ENCODE data around the gene KBTBD12. TPM values are rescaled to one million over a fixed set of nuclear protein-coding genes. Genes with fewer than 3 reads are reported as not detected.

The KBTBD12 gene
- total RNA-seq, 1 donor from 2014 or later: under 0.01 TPM

GRCh38 chr3:127949446-127950055 lies 34.5 kb downstream of the KBTBD12 start:
- no peak overlapping the region for H3K4me3 ChIP-seq (ENCODE audit: low read depth, low read length)
- H3K36me3 ChIP-seq (ENCODE audit: control insufficient read depth, insufficient read depth, low read length): no peaks in the 10 kb centered on the region
- TF ChIP-seq CTCF (IDR thresholded peaks at IDR 0.05; ENCODE audit: insufficient read depth, low read length, severe bottlenecking): no peak
- no peak for DNase-seq (ENCODE audit: low read depth)
- peaks cover 1% of the 10 kb centered on the region for H3K27me3 ChIP-seq (ENCODE audit: control insufficient read depth, insufficient read depth, low read length)
- no peak for FAIRE-seq

- no peak for TF ChIP-seq CTCF (IDR thresholded peaks at IDR 0.05; ENCODE audit: insufficient read depth, low read length, severe bottlenecking)
- Histone ChIP-seq H3K27me3 (ENCODE audit: control insufficient read depth, insufficient read depth, low read length) (peaks cover 1% of the 10 kb centered on the region), H3K4me3 (ENCODE audit: low read depth, low read length) (no peak overlapping the region), H3K36me3 (ENCODE audit: control insufficient read depth, insufficient read depth, low read length) (no peaks in the 10 kb centered on the region)
- peak; percentile 70 for FAIRE-seq
- peak; percentile 49 for DNase-seq (ENCODE audit: low read depth)
These were observed 36.2 kb downstream of the KBTBD12 start for GRCh38 chr3:127951276-127951675.

- DNase-seq (ENCODE audit: low read depth) (peak; percentile 65), FAIRE-seq (no peak)
- Histone ChIP-seq H3K36me3 (ENCODE audit: control insufficient read depth, insufficient read depth, low read length) (no peaks in the 10 kb centered on the region), H3K27me3 (ENCODE audit: control insufficient read depth, insufficient read depth, low read length) (no peaks in the 10 kb centered on the region), H3K4me3 (ENCODE audit: low read depth, low read length) (no peak overlapping the region)
- TF ChIP-seq CTCF (IDR thresholded peaks at IDR 0.05; ENCODE audit: insufficient read depth, low read length, severe bottlenecking): no peak
These were observed 38.3 kb downstream of the KBTBD12 start for GRCh38 chr3:127953091-127954035.

GRCh38 chr3:127954640-127955039 lies 39.6 kb downstream of the KBTBD12 start:
- no peak for TF ChIP-seq CTCF (IDR thresholded peaks at IDR 0.05; ENCODE audit: insufficient read depth, low read length, severe bottlenecking)
- Histone ChIP-seq H3K27me3 (ENCODE audit: control insufficient read depth, insufficient read depth, low read length) (no peaks in the 10 kb centered on the region), H3K4me3 (ENCODE audit: low read depth, low read length) (no peak overlapping the region), H3K36me3 (ENCODE audit: control insufficient read depth, insufficient read depth, low read length) (no peaks in the 10 kb centered on the region)
- DNase-seq (ENCODE audit: low read depth) (no peak), FAIRE-seq (no peak)

- Histone ChIP-seq H3K27me3 (ENCODE audit: control insufficient read depth, insufficient read depth, low read length) (no peaks in the 10 kb centered on the region), H3K4me3 (ENCODE audit: low read depth, low read length) (no peak overlapping the region), H3K36me3 (ENCODE audit: control insufficient read depth, insufficient read depth, low read length) (no peaks in the 10 kb centered on the region)
- no peak for TF ChIP-seq CTCF (IDR thresholded peaks at IDR 0.05; ENCODE audit: insufficient read depth, low read length, severe bottlenecking)
- DNase-seq (ENCODE audit: low read depth): no peak
- FAIRE-seq: no peak
These were observed 40.7 kb downstream of the KBTBD12 start for GRCh38 chr3:127955728-127956127.

Data from bronchial epithelial cell (primary cell).